Inferior parietal cortex (tissue), 1 donor: ENCODE measurements around the gene BCAR3.
"Not testable (repeated sequence)": the region's sequence is repeated elsewhere in the genome, so short reads cannot be mapped to it uniquely, and the experiment has no call there.

ENCODE experiments used
- DNase-seq: peaks from one replicate; pipeline ENCODE4 v3.0.0-alpha.2; 2016; ENCODE audit errors: extremely low spot score

BCAR3 gene

DNA sequence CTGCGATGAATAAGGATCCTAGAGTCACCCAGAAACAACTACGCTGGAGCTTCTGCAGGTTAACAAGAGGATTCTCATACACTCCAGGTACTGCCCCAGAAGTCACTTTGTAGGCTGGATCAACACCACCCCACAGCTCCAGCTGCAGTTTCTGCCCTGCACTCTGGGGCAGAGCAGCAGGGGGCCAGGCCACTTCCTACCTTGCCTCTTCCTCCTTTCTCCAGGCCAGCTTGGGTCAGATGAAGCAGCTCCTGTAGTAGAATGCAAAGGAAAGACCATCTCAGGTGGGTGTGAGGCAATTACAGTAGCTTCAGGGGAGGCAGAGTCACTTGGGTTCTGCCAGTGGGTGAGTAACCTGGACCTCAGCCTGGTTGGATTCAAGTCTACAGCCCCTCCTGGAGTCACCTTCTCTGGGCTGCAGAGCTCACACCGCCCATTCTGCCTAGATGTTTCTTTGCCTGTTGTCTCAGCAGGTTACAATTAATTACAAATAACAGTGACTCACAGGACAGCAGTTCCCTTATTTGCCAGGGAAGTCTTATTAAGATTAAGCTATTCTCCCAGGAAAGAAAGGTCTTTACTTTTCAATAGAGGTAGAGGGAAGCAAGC lies 24.4 kb upstream of the BCAR3 start:
- DNase-seq = no peak

DNA sequence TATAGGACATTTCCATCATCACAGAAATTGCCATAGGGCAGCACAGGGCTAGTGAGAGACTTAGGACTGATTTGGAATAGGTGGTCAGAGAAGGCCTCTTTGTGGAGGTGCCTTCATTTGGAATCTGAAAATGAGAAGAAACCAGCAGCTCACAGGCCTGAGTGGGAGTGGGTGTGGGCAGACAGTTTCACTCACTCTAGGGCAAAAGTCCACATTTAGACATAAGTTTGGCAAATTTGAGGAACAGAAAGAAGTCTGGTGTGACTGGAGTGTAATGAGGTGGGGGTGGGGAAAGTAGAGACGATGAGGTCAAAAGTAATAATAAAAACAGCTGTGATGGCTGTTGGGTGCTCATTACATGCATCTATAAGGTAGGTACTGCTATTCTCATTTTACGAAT lies 22.4 kb upstream of the BCAR3 start:
- DNase-seq = no peak

GRCh38 chr1:93703643-93704042 lies 22.0 kb upstream of the BCAR3 start:
- DNase-seq = no peak

DNA sequence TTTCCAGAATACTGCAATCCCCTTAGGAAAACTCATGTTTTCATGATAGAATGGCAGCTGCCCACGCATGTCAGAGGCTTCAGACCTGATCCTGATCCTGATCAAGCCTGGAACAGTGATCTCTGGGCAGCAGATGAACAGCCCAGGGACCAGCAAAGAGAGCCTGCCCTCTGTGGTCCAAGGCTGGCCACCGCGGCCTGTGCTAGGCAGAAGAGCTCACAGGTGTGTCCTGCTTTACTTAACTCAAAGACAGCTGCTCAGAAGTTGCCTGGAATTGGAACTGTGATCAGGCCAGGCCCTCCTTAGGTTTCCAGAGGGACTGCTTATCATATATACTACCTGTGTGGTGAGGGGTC lies 21.2 kb upstream of the BCAR3 start:
- DNase-seq = no peak

- no peak for DNase-seq
Measured at GRCh38 chr1:93702111-93702827, 20.6 kb upstream of the BCAR3 start.

DNA sequence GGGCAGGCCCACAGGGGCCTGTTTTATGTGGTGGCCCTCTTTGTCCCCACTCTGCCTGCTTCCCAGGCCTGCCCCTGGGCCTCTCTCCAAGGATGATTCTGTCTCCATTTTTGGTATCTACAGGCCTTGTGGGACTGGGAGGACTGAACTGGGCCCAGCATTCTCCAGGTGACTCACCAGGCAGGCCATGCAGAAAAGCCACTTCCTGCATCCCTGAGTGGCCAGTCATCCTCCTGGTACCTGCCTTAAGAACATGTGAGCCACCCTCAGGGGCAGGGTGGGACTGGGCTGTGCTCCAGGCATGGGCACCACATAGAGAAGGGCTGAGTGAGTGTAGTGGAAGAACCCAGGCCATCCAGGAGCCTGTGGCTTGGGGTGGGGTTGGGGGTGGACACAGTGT lies 20.0 kb upstream of the BCAR3 start:
- no peak for DNase-seq

- DNase-seq = no peak
Measured at GRCh38 chr1:93700532-93701469, 19.2 kb upstream of the BCAR3 start.

DNA sequence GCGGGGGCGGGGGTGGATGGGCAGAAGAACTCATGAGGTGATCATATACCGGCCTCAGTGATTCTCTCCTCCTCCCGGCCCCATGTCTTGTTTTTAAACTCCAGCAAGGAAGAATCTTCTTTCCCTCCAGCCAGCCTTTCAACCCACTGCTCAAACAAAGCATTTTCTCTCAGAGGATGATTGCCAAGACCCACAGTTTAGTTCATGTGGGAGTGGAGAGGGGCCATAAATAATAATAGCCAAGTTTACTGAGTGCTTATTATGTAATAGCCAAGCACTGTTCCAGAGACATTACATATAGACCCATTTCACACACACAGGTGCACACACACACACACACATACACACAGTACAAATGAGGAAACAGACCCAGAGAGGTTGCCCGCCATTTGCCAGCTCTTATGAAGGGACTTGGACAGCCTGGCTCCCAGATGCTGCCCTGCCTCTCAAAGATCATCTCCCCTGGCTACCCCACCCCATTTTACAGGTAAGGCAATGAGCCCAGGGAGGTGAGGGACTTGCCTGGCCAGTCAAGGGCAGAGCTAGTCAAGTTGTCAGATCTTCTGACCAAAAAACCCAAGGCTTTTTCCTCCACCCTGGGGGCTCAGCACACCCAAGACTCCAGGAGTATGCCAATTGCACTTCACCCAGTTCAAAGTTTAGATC lies 18.0 kb upstream of the BCAR3 start:
- no peak for DNase-seq

GRCh38 chr1:93699049-93699384 lies 17.4 kb upstream of the BCAR3 start:
- DNase-seq = no peak

DNA sequence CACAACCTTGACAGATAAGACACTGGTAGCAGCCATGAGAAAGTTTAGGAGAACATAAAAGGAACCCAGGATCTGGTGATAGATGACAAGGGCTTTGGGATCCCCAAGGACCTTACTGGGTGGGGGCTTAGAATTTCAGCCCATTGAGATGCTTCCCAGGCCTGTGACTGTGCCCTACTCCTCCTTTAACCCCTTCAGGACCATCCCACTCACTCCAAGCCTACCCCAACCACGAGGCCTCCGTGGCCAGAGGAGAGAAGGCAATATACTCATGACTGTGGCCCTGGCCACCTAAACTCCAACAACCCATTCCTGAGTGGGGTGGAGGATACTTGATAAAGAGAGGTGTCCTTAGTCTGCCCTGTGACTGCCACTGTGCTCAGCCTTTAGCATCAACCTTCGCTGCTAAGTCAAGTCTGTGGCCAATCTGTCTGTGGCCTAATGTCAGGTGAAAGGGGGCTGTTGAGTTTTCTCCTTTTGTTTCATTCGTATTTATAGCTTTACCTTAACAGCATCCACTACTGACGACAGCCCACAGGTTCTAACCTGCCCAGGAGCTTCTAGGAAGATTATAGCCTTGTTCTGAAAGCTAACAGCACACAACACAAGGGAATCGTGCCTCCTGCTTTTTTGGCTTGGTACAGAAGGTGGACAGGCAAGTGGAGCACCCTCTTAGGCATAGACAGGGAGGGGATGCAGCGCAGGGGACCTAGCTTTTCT lies 16.9 kb upstream of the BCAR3 start:
- no peak for DNase-seq

GRCh38 chr1:93697566-93697965 lies 15.9 kb upstream of the BCAR3 start:
- not testable (repeated sequence) for DNase-seq

GRCh38 chr1:93695411-93696005 lies 13.9 kb upstream of the BCAR3 start:
- DNase-seq = no peak

DNA sequence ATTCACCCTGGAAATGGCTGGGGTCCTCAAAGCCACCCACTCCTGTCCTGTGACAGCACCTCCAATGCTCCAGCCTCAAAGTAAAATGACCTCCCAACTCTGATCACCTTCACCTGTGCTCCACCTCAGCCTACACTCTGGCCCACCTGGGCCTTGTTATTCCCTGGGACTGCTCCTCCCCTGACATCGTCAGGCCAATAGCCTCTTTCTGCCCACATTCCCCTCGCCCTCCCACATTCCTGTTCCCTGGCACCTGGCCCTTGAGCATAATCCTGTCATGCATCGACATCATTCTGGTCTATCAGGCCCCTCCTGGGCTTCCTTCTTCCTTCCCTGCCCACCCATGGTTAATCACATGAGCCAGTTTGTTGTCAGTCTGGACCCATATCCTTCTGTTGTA lies 13.2 kb upstream of the BCAR3 start:
- no peak for DNase-seq

GRCh38 chr1:93694039-93694438 lies 12.4 kb upstream of the BCAR3 start:
- no peak for DNase-seq

GRCh38 chr1:93692983-93693591 lies 11.4 kb upstream of the BCAR3 start:
- no peak for DNase-seq

- no peak for DNase-seq
Measured at GRCh38 chr1:93692451-93692861, 10.8 kb upstream of the BCAR3 start.

DNA sequence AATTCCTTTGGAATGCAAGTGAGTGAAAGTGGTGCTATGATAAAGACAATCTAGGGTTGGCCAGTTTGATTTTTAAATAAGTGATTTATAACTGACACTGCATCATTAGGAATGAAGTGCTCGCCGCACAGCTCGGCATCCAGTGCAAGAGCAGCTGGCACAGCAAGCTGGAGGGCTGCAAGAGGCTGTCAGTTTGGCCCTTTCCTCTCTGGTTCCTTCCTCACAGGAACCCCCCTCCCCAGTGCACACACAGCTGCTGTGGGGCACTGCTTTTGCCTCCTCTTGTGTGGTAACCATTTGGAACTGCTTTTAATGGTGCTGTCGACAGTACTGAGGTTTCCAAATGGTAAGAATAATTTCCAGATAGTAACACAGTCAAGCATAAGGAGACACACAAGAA lies 10.4 kb upstream of the BCAR3 start:
- DNase-seq = no peak

GRCh38 chr1:93690921-93691789 lies 9.5 kb upstream of the BCAR3 start:
- DNase-seq = no peak

DNA sequence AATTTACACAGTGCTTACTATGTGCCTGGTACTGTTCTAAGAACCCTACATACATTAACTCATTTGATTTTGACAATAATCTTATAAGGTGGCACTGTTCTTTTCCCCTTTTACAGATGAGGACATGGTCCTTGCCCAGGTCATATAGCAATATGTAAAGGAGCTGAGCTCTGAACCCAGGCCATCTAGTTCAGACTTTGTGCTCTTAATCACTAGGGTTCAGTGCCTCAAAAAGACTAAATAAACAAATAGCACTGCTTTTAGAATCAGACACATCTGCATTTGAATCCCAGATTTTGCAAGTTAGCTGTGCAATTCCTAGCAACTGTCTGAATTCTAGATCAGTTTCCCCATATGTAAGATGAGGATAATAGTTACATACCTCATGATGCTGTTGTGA lies 8.7 kb upstream of the BCAR3 start:
- no peak for DNase-seq
